Panc1 (cell line): Measurements from ENCODE around the gene NLRP7.

Experiments
- POLR2AphosphoS5 ChIP-seq: IDR thresholded peaks from 2 replicates; pipeline ENCODE4 v1.6.1; 2012; ENCODE audit warnings: mild to moderate bottlenecking, low read depth, low read length, moderate library complexity
- SIN3A ChIP-seq: IDR thresholded peaks from 2 replicates; pipeline ENCODE4 v1.6.1; 2012; ENCODE audit warnings: low read depth, mild to moderate bottlenecking, low read length, moderate library complexity, borderline replicate concordance; ENCODE audit not compliant: insufficient read depth
- TF ChIP-seq, protein P1 (sequence below): fragments of 450-650 bp; IDR thresholded peaks from 2 replicates; pipeline ENCODE4 v1.5.1; 2017; ENCODE audit warnings: mild to moderate bottlenecking
- TF ChIP-seq, protein P2 (sequence below), 2 experiments: IDR thresholded peaks; 2 replicates each; pipeline ENCODE4 v1.6.1; 2011 to 2012; ENCODE audit warnings: low read depth in 2 of 2, control low read depth in 1 of 2, low read length in 1 of 2, mild to moderate bottlenecking in 1 of 2, moderate library complexity in 1 of 2; ENCODE audit not compliant: insufficient read depth in 1 of 2

DNA sequence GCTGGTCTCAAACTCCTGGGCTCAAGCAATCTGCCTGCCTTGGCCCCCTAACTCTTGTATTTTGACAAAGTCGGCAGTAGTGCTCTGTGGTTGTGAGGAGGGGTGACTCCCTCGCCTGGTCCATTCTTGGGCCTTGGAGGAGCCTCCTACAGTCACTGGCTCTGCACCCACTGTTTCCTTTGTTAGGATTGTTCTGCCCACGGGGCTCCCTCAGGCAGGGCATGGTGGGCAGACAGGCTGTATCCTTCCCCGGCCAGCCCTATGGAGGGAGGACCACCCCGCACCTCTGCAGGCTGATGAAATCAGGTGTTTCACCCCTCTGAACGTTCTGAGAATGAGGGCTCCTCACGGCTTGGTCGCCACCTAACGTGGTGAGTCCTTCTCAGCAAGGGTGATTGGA lies 64.1 kb downstream of the NLRP7 start:
- TF ChIP-seq, protein P1, sequence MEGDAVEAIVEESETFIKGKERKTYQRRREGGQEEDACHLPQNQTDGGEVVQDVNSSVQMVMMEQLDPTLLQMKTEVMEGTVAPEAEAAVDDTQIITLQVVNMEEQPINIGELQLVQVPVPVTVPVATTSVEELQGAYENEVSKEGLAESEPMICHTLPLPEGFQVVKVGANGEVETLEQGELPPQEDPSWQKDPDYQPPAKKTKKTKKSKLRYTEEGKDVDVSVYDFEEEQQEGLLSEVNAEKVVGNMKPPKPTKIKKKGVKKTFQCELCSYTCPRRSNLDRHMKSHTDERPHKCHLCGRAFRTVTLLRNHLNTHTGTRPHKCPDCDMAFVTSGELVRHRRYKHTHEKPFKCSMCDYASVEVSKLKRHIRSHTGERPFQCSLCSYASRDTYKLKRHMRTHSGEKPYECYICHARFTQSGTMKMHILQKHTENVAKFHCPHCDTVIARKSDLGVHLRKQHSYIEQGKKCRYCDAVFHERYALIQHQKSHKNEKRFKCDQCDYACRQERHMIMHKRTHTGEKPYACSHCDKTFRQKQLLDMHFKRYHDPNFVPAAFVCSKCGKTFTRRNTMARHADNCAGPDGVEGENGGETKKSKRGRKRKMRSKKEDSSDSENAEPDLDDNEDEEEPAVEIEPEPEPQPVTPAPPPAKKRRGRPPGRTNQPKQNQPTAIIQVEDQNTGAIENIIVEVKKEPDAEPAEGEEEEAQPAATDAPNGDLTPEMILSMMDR = no peak
- TF ChIP-seq SIN3A = no peak
- TF ChIP-seq, protein P2, sequence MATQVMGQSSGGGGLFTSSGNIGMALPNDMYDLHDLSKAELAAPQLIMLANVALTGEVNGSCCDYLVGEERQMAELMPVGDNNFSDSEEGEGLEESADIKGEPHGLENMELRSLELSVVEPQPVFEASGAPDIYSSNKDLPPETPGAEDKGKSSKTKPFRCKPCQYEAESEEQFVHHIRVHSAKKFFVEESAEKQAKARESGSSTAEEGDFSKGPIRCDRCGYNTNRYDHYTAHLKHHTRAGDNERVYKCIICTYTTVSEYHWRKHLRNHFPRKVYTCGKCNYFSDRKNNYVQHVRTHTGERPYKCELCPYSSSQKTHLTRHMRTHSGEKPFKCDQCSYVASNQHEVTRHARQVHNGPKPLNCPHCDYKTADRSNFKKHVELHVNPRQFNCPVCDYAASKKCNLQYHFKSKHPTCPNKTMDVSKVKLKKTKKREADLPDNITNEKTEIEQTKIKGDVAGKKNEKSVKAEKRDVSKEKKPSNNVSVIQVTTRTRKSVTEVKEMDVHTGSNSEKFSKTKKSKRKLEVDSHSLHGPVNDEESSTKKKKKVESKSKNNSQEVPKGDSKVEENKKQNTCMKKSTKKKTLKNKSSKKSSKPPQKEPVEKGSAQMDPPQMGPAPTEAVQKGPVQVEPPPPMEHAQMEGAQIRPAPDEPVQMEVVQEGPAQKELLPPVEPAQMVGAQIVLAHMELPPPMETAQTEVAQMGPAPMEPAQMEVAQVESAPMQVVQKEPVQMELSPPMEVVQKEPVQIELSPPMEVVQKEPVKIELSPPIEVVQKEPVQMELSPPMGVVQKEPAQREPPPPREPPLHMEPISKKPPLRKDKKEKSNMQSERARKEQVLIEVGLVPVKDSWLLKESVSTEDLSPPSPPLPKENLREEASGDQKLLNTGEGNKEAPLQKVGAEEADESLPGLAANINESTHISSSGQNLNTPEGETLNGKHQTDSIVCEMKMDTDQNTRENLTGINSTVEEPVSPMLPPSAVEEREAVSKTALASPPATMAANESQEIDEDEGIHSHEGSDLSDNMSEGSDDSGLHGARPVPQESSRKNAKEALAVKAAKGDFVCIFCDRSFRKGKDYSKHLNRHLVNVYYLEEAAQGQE (IDR thresholded peaks at IDR 0.05; ENCODE audit: insufficient read depth in 1 of 2, low read depth in 2 of 2, low read length in 1 of 2) = no peak
- TF ChIP-seq POLR2AphosphoS5 = no peak
